ENCODE results near the gene TALDO1.

The TALDO1 gene

GRCh38 chr11:770642-771616 is 23.7 kb downstream of the TALDO1 start:
- DNase-seq, result no peak

DNA sequence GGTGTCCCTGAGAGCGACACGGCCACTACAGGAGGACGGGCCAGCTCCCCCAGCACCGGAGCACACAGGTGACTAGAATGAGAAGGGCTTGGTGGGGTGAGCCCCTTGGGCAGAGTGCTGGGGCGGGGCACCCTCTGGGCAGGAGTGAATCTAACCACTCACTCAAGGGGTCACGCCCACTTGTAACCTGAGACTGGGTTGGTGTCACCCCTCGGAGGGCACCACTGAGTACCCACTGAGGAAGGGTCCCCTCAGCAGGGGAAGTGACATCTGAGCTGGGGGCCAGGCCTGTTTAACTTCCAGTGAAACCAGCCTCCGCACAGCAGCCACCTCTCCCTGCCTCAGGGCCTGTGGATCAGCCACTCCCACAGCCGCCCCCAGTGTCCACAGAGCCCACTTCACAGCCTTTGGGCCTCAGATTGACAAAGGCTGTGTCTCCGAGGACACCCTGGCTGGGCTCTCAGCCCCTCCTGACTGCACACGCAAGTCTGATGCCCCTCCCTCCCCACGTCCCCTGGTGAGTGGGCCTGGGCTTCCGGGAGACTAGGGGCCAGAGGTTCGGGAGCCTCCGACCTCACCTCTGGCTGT is 24.4 kb downstream of the TALDO1 start:
- DNase-seq, result no peak

- DNase-seq, result no peak
Measured at GRCh38 chr11:772429-773390, 25.4 kb downstream of the TALDO1 start.

DNA sequence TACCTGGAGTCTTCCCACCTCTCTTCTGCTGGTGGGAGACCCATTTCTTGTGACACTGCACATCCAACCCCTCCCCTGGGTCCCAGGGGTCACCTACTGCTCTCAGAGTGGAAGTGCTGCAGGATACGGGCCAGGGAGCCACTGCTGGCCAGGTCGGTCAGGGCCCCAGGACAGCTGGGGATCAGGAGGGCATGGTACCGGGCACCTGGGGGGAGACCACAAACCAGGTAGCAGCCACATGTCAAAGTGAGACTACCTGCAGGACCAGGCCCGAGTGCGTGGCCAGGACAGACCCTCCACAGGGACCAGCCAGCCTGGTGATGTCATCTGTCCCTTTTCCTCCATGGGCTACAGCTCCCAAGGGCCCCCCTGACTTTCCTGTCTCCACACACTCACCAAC is 26.2 kb downstream of the TALDO1 start:
- no peak for DNase-seq

DNA sequence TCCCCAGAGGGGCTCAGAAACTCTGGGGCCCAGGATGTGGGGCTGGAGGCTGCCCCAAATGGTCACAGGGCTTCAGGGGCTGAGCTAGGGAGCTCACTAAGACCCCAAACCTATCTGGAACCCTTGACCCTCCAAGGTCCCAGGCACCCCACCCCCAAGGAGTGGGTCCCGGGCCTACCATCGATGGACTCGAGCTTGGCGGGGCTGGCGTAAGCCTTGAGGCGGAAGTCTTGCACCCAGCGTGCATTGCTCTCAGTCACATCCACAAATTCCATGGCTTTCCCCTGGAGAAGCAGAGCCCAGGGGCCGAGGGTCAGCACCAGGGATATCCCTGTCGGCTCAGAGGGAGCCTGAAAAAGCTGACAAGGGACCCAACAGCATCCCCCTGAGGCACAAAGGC is 26.6 kb downstream of the TALDO1 start:
- DNase-seq, result no peak

DNA sequence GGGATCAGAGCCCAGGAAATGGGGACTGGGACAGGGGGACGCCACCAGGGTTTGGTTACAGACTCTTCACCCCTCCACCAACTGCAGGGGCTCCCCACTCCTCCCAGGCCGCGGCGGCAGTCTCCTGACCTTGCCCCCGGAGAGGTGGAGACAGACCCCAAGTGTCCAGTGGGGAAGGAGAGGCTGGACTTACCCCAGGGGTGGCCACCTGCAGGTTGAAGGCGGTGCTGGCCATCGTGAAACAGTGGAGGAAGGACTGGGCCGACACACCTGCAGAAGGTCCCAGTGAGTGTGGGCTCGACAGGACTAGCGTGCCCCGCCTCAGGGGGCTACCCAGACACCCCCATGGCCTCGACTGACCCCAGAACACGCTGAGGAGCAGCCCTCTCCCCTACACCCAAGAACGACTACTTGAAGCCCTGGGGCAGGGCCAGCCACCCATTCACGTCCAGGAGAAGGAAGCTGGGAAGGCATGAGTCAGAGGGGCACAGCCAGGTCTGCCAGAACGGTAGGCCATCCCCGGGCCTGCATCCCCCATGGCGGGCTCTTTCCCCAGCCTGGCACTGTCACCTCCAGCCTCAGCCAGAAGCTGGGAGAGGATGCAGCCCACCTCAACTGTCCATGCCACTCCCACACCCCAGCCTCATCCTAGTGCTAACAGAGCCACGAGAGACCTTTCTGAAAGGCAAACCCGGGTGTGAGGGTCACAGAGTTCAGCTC is 27.8 kb downstream of the TALDO1 start:
- no peak for DNase-seq

- no peak for DNase-seq
Measured at GRCh38 chr11:776263-776560, 28.9 kb downstream of the TALDO1 start.

DNA sequence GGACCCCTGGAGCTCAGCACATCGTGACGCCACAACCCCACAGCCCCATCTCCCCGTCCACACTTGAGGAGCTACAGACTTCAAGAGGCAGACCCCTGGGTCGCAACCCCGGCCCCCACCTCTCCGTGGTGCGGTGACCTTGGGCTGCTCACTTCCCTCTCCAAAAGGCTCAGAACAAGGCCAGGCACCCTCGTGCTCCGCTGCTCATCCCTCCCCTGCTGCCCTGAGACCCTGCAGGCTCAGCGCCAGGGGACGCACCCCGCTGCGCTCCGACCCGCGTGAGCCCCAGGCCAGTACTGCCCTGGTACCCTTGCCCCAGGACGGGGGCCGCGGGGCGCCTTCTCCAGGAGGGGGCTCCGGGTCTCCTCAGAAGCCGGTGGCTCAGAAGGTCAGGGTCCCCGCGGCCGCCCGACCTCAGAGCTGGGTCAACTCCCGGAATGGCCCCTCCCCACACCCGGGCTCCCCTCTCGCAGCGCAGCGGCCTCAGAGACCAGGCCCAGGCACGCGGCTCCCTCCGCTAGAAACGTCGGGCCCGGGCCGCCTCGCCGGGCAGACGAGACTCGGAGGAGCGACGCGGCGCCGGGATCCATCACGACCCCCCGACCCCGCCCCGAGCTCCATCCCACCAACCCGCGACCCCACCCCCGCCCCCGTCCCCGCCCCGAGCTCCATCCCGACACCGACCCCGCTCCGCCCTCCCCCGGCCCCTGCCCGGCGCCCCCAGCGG is 29.5 kb downstream of the TALDO1 start:
- DNase-seq, result no peak

DNA sequence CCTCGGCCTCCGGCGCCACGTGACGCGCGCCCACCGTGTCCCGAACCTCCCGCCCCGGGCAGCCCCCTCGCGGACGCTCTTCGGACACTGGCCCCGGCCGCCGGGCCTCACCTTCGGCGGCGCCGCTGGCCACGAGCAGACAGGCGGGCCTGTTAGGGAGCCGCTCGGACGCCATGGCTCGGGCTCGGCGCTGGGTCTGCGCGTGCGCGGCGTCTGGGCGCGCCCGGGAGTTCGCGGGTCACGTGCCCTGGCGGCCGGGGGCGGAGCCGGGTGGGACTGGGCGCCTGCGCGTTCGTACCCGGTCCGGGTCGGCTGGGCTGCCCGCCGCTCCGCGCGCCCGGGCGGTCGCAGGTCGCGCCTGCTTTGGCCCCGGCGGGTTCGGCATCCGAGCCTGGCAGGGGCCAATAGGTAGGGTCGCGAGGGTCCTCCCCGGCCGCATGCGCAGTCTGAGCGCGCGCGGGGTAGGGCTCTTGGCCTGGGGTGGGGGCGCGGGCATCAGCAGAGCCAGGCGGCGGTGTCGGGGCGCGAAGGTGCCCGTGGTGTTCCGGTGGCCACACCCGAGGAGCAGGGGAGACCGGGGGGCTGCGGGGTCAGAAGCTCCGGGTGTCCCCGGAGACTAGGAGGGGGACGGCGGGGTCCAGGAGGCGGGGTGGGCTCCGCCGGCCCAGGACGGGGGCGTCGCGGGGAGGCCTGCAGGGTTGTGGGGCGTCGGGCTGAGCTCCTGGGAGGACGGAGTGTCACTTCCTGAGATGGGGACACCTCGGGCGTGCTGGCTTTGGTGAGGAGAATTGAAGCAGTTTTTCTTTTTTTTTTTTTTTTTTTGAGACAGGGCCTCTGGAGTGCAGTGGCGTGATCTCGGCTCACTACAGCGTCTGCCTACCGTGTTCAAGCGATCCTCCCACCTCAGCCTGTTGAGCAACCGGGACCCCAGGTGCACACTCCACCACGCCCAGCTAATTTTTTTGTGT is 30.3 kb downstream of the TALDO1 start, which contains the start of gene GATD1:
Gene GATD1 (minus strand): TSS at position 200 of the 968 bp plus-strand sequence. CDS start 25 bp downstream, at position 175.
- peak; percentile 98 for DNase-seq

GRCh38 chr11:778976-779954 is 32.0 kb downstream of the TALDO1 start:
- no peak for DNase-seq

GRCh38 chr11:779955-780532 is 32.8 kb downstream of the TALDO1 start:
- DNase-seq, result no peak

DNA sequence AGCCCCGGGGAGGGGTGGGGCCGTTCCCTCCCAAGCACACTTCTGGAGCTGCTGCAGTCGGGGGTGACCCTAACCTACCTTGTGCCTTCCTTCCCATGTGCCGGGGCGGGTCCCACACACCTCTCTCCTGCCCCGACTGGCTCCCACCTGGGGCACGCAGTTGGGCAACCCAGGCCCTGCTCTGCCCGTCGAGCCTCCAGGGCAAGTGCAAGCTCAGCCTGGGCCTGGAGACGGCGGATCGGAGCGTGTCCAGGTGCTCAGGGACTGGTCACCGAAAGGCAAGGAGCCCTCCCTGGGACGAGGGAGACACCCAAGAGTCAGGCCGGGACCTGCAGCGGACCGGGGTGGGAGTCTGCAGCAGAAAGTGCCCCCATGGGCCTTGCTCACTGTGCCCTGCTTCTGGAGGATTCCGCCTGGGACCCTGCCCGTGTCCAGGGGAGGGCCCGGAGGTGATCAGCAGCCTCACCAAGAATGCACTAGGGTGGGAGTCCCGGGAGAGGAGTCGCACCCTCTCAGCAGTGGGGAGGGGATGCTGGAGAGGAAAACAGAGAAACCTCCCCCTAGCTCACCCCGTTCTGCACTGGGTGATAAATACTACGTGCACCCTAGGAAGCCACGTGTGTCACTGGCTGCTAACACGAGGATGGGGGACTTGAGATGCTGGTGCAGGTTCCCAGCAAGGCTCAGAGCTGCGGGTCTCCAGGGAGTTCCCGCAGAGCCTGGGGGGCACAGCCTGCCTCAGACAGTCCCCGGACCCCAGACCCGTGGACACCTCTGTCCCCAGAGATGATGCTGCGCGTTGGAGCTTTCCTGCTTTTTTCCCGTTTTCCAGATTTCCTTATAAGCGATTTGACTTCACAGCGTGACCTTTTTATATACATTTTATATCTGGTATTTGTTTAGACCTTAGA is 35.3 kb downstream of the TALDO1 start:
- no peak for DNase-seq

- DNase-seq, result no peak
Measured at GRCh38 chr11:783581-784015, 36.3 kb downstream of the TALDO1 start.

DNA sequence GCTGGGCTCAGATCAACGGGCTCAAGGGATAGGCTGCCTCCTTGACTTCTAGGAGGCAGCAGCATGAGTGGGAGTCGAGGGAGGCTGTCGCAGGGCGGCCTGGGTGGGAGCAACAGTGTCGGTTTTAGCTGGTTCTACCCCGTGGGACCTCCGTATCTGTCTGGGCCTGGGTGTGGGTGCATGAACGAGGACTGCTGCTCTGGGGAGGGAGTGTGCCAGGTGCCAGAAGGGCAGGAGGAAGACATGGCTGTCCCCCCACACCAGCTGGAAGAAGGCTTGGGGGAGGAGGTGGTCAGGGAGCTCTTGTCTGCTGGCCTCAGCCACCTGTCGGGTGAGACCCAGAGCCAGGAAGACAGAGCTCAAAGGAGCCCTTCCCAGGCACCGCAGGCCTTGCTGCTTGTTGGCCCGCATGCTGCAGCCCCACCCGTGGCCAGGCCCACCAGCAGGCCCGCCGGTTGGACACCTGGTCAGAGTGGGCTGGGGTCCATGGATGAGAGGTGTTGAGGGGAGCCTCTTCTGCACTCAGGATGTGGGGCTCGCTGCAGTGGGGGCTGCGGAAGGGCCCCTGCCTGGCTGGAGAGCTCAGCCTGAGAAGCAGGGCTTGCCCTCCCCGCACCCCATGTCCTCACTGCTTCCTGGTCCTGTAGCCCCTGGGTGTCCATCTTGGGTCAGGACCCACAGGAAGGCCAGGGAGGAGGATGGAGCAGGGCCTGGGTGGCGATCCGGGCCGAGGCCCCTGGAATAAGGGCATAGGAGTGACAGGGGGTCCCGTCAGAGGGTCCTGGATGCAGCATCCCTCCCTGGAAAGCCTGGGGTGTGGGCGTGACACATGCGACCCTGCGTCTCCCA is 39.2 kb downstream of the TALDO1 start:
- no peak for DNase-seq

GRCh38 chr11:787084-787675 is 39.9 kb downstream of the TALDO1 start:
- no peak for DNase-seq

DNA sequence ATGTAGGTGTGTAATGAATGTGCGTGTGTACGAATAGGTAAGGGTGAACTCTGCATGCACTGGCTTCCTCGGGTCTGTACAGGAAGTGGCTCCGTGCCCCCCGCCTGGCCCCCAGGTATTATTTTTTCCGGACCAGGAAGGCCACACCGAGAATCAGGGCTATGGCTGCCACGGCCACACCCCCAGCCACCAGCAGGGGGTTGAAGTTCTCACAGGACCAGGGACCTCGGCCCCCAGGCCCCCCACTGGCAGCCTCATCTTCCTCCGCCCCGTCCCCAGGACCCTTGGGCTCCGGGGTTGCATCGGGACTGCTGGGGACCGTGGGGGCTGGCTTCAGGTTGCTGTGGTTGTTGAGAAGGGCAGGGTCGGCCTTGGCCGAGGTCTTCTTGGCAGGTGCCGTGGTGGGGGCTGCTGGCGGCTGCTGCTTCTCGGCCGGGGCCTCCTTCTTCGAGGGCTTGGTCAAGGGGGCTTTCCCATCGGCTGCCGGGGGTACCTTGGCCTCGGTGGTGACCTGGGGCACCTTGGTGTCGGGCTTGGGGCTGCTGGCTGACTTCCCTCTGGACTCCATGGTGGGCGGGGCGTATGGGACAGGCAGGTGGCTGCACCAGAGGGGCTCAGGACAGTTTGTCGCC is 40.9 kb downstream of the TALDO1 start:
- no peak for DNase-seq
